Neural crest cell (in vitro differentiated cells): Measurements from ENCODE around the gene ZBED6. TPM values are rescaled to one million over a fixed set of nuclear protein-coding genes. Genes with fewer than 3 reads are reported as not detected.
"Not testable (repeated sequence)": the region's sequence is repeated elsewhere in the genome, so short reads cannot be mapped to it uniquely, and the experiment has no call there.

ENCODE experiments used
- DNase-seq: peaks from one replicate; pipeline ENCODE4 v3.0.0; 2021; ENCODE audit warnings: low read depth, mixed read lengths, low spot score
- H3K27ac Mint-ChIP-seq: one replicate; pipeline ENCODE4 v1.8.0; 2021; ENCODE audit warnings: mild to moderate bottlenecking, mixed read lengths; ENCODE audit not compliant: unreplicated experiment
- H3K27me3 Mint-ChIP-seq: 2 replicates; pipeline ENCODE4 v1.8.0; 2021; ENCODE audit warnings: low read depth, mild to moderate bottlenecking, mixed read lengths
- H3K36me3 Mint-ChIP-seq: 2 replicates; pipeline ENCODE4 v1.8.0; 2021; ENCODE audit warnings: low read depth, mild to moderate bottlenecking, mixed read lengths
- H3K4me1 Mint-ChIP-seq: 2 replicates; pipeline ENCODE4 v1.8.0; 2021; ENCODE audit warnings: mixed read lengths
- H3K4me3 Mint-ChIP-seq: one replicate; pipeline ENCODE4 v1.8.0; 2021; ENCODE audit warnings: mild to moderate bottlenecking, mixed read lengths
- H3K9me3 Mint-ChIP-seq: 2 replicates; pipeline ENCODE4 v1.8.0; 2021; ENCODE audit warnings: mixed read lengths
- CTCF ChIP-seq: fragments of 200-600 bp; sonication (generic); conservative IDR thresholded peaks from 2 replicates; pipeline ENCODE4 v1.5.0; 2021; ENCODE audit warnings: antibody characterized with exemption, mild to moderate bottlenecking
- long read RNA-seq: library from polyadenylated mRNA; unstranded; transcript quantifications from one replicate; pipeline ENCODE4 v2.0.0, GENCODE V29; 2020
- total RNA-seq: library from RNA; stranded (reverse); gene quantifications from 2 replicates; pipeline ENCODE4 v1.2.1, GENCODE V29; 2021

ZBED6 gene
- 26.3 and 28.2 TPM in 2 replicates for total RNA-seq
- long read RNA-seq, full-length matches to known transcripts = 3 of 24 reads
- long read RNA-seq, partial matches to known transcripts = 0 of 24 reads
- long read RNA-seq, other reads (novel, unspliced or antisense) = 21 of 24 reads

GRCh38 chr1:203795441-203796235 is at the start of gene ZBED6, which contains the start of gene ZC3H11A:
Gene ZBED6, plus strand, starts transcription at chr1:203795623. Its CDS starts 1,900 bp downstream, at chr1:203797523.
Gene ZC3H11A, plus strand, starts transcription at chr1:203795623. Its CDS starts 21,448 bp downstream, at chr1:203817071.
- H3K27me3 Mint-ChIP-seq = peaks cover 3% of the 10 kb centered on the region
- peaks cover 48% of the 10 kb centered on the region for H3K4me1 Mint-ChIP-seq

GRCh38 chr1:203746281-203746680 is 49.1 kb upstream of the ZBED6 start:
- no peak for DNase-seq
- TF ChIP-seq CTCF = no peak
- H3K27ac Mint-ChIP-seq = no peak overlapping the region

More at GRCh38 chr1:203795441-203796235, at the start of gene ZBED6, which contains the start of gene ZC3H11A:
- H3K36me3 Mint-ChIP-seq = peaks cover 43% of the 10 kb centered on the region
- DNase-seq = peak; percentile 96
- H3K27ac Mint-ChIP-seq = peak within 1 kb of the TSS; percentile 99
- no peak for TF ChIP-seq CTCF
- H3K9me3 Mint-ChIP-seq = peaks cover 20% of the 10 kb centered on the region
- peak within 1 kb of the TSS; percentile 99 for H3K4me3 Mint-ChIP-seq

GRCh38 chr1:203751051-203751450 is 44.4 kb upstream of the ZBED6 start:
- H3K27me3 Mint-ChIP-seq = no peaks in the 10 kb centered on the region
- DNase-seq = no peak
- peak; percentile 32 for TF ChIP-seq CTCF
- peaks cover 8% of the 10 kb centered on the region for H3K9me3 Mint-ChIP-seq
- peaks cover 7% of the 10 kb centered on the region for H3K4me1 Mint-ChIP-seq
- no peak overlapping the region for H3K27ac Mint-ChIP-seq
- H3K36me3 Mint-ChIP-seq = peaks cover 5% of the 10 kb centered on the region
- no peak overlapping the region for H3K4me3 Mint-ChIP-seq

More at GRCh38 chr1:203746281-203746680, 49.1 kb upstream of the ZBED6 start:
- Mint-ChIP-seq H3K27me3 (no peaks in the 10 kb centered on the region), H3K4me3 (no peak overlapping the region), H3K36me3 (peaks cover 5% of the 10 kb centered on the region), H3K9me3 (peaks cover 8% of the 10 kb centered on the region), H3K4me1 (peaks cover 13% of the 10 kb centered on the region)

GRCh38 chr1:203751618-203752361 is 43.6 kb upstream of the ZBED6 start:
- DNase-seq, H3K36me3 Mint-ChIP-seq, H3K27me3 Mint-ChIP-seq, H3K4me3 Mint-ChIP-seq, H3K27ac Mint-ChIP-seq, H3K4me1 Mint-ChIP-seq, H3K9me3 Mint-ChIP-seq: not testable (repeated sequence)

- Mint-ChIP-seq H3K4me3 (no peak overlapping the region), H3K9me3 (no peaks in the 10 kb centered on the region), H3K4me1 (peaks cover 7% of the 10 kb centered on the region), H3K36me3 (no peaks in the 10 kb centered on the region), H3K27me3 (no peaks in the 10 kb centered on the region), H3K27ac (no peak overlapping the region)
- DNase-seq = no peak
- TF ChIP-seq CTCF = no peak
Measured at GRCh38 chr1:203754455-203754864, 41.0 kb upstream of the ZBED6 start.
